K562 (cell line): ENCODE results near the gene COL4A1. TPM values are rescaled to one million over a fixed set of nuclear protein-coding genes. Genes with fewer than 3 reads are reported as not detected.

Experiments
- ATAC-seq: fragments of 200-7000 bp; cut with Tn5 transposase; 3 replicates; pipeline ENCODE4 v1.9.1; 2020; ENCODE audit warnings: moderate library complexity
- BruUV-seq: library from RNA; stranded (reverse); fragments of 400-500 nt; replicated peaks from 2 replicates; lab custom pipeline; 2021; lab: Mats Ljungman, UMichigan
- CTCF ChIA-PET: fragments of 300-600 bp; formaldehyde crosslinking; extraction: SDS; loops from one replicate; lab custom pipeline; 2021; ENCODE audit warnings: low intra/inter-chr PET ratio; lab: Yijun Ruan, JAX
- POLR2A ChIA-PET: fragments of 300-600, 350-650 bp; sonication (Branson Sonifier 250); formaldehyde crosslinking; extraction: SDS; loops from one replicate; lab custom pipeline; 2021; ENCODE audit warnings: antibody characterized with exemption, inconsistent platforms; lab: Yijun Ruan, JAX
- DNase-seq, 4 experiments: peaks; one replicate each; pipeline versions ENCODE4 v3.0.0 to v3.0.0-alpha.2; 2011 to 2018; ENCODE audit warnings: low spot score in 3 of 4, mixed read lengths in 3 of 4; ENCODE audit errors: extremely low read depth in 1 of 4
- FAIRE-seq: peaks from 2 replicates; lab custom pipeline; 2011; peaks lifted over from hg19 to GRCh38; lab: Jason Lieb, UNC
- H2AFZ ChIP-seq: 2 replicates; pipeline ENCODE4 v1.6.0; 2011; ENCODE audit warnings: low read depth, low read length, control low read depth, inconsistent platforms
- H3K27ac ChIP-seq: fragments of 200-600 bp; 3 replicates; pipeline ENCODE4 v1.8.0; 2011; ENCODE audit warnings: low read depth, mild to moderate bottlenecking, control low read depth, inconsistent platforms, low read length, moderate library complexity, mixed read lengths; ENCODE audit errors: extremely low read depth
- H3K27me3 ChIP-seq, 2 experiments: fragments of 300-600 bp in 1 of 2; 2 replicates in 1 of 2; 3 replicates in 1 of 2; pipeline versions ENCODE4 v1.6.0 to v1.8.0; 2011; ENCODE audit warnings: inconsistent platforms in 2 of 2, low read length in 2 of 2, mild to moderate bottlenecking in 1 of 2, mixed read lengths in 1 of 2, moderate library complexity in 1 of 2; ENCODE audit not compliant: control insufficient read depth in 2 of 2, insufficient read depth in 2 of 2
- H3K36me3 ChIP-seq: fragments of 300-600 bp; 3 replicates; pipeline ENCODE4 v1.8.0; 2011; ENCODE audit warnings: mild to moderate bottlenecking, low read length, inconsistent platforms; ENCODE audit not compliant: control insufficient read depth, insufficient read depth
- H3K4me1 ChIP-seq, 2 experiments: fragments of 200-600 bp in 1 of 2; replicated peaks in 1 of 2; 2 replicates in 1 of 2; 3 replicates in 1 of 2; pipeline versions ENCODE4 v1.5.1 to v1.8.0; 2011; ENCODE audit warnings: inconsistent platforms in 2 of 2, low read length in 2 of 2, mild to moderate bottlenecking in 1 of 2, mixed read lengths in 1 of 2, moderate library complexity in 1 of 2; ENCODE audit not compliant: control insufficient read depth in 2 of 2, insufficient read depth in 2 of 2
- H3K4me2 ChIP-seq: 2 replicates; pipeline ENCODE4 v1.6.1; 2011; ENCODE audit warnings: low read length, control low read depth, inconsistent platforms, mixed read lengths; ENCODE audit not compliant: insufficient read depth
- H3K4me3 ChIP-seq: fragments of 200-600 bp; sonication (generic), shearing (Covaris generic); 2 replicates; pipeline ENCODE4 v1.5.1; 2016; ENCODE audit warnings: control low read depth, inconsistent platforms
- H3K79me2 ChIP-seq: fragments of 200-600 bp; 3 replicates; pipeline ENCODE4 v1.8.0; 2011; ENCODE audit warnings: low read length, inconsistent platforms; ENCODE audit not compliant: control insufficient read depth, insufficient read depth
- H3K9ac ChIP-seq, 2 experiments: 2 replicates each; pipeline versions ENCODE4 v1.6.0 to v1.6.1; 2011; ENCODE audit warnings: low read depth in 2 of 2, low read length in 2 of 2, control low read depth in 1 of 2, inconsistent platforms in 1 of 2, mild to moderate bottlenecking in 1 of 2, mixed read lengths in 1 of 2; ENCODE audit not compliant: insufficient read depth in 1 of 2
- H3K9me1 ChIP-seq: one replicate; pipeline ENCODE4 v1.6.0; 2011; ENCODE audit warnings: inconsistent platforms, mild to moderate bottlenecking, low read length, moderate library complexity; ENCODE audit not compliant: control insufficient read depth, insufficient read depth
- H3K9me3 ChIP-seq: replicated peaks from 2 replicates; pipeline ENCODE4 v1.5.1; 2011; ENCODE audit warnings: low read depth, low read length, inconsistent platforms; ENCODE audit not compliant: control insufficient read depth, insufficient read depth
- H4K20me1 ChIP-seq: replicated peaks from 2 replicates; pipeline ENCODE4 v1.6.1; 2011; ENCODE audit warnings: low read length, inconsistent platforms, mixed read lengths; ENCODE audit not compliant: control insufficient read depth, insufficient read depth
- CTBP1 ChIP-seq: fragments of 450-650 bp; IDR thresholded peaks from 2 replicates; pipeline ENCODE4 v1.6.1; 2016; ENCODE audit warnings: borderline replicate concordance
- DNMT1 ChIP-seq: fragments of 450-650 bp; IDR thresholded peaks from 2 replicates; pipeline ENCODE4 v1.6.1; 2016; ENCODE audit warnings: antibody characterized with exemption, mild to moderate bottlenecking
- NFRKB ChIP-seq: fragments of 450-650 bp; IDR thresholded peaks from 2 replicates; pipeline ENCODE4 v1.6.1; 2016; ENCODE audit warnings: low read depth
- RCOR1 ChIP-seq, 2 experiments: IDR thresholded peaks; 2 replicates each; pipeline ENCODE4 v1.6.1; 2012; ENCODE audit warnings: low read depth in 2 of 2, low read length in 2 of 2, borderline replicate concordance in 1 of 2, improper control_type of control experiment in 1 of 2
- WHSC1 ChIP-seq: IDR thresholded peaks from one replicate; pipeline ENCODE4 v1.6.1; 2012; ENCODE audit warnings: low read length, control low read depth, inconsistent platforms
- ZNF121 ChIP-seq: sonication (generic); formaldehyde crosslinking; conservative IDR thresholded peaks from 2 replicates; pipeline ENCODE4 v1.8.0; 2022; ENCODE audit warnings: missing genetic modification reagents
- ZNF197 ChIP-seq: fragments of 200-800 bp; sonication (Bioruptor generic); IDR thresholded peaks from 2 replicates; pipeline ENCODE4 v1.6.1; 2016; ENCODE audit warnings: low read depth, missing genetic modification characterization, missing compliant biosample characterization
- ZNF696 ChIP-seq: fragments of 250-450 bp; sonication (Bioruptor Pico); conservative IDR thresholded peaks from 2 replicates; pipeline ENCODE4 v1.4.0; 2020; ENCODE audit warnings: mild to moderate bottlenecking, moderate library complexity
- ZNF707 ChIP-seq: fragments of 250-450 bp; sonication (Bioruptor Pico); conservative IDR thresholded peaks from 2 replicates; pipeline ENCODE4 v1.8.0; 2022; ENCODE audit warnings: inconsistent platforms, mild to moderate bottlenecking, moderate library complexity
- ZNF830 ChIP-seq: fragments of 250-450 bp; sonication (Bioruptor Pico); IDR thresholded peaks from 2 replicates; pipeline ENCODE4 v1.5.0; 2021; ENCODE audit warnings: mild to moderate bottlenecking
- WGBS: fragments of 100-300 bp; shearing (Covaris generic); methylation state at CpG from one replicate; pipeline ENCODE4 v1.1.6; 2016; ENCODE audit warnings: low coverage, mixed read lengths; ENCODE audit not compliant: insufficient coverage; ENCODE audit errors: missing lambda C conversion rate; 5-methylcytosine and 5-hydroxymethylcytosine counted together
- in situ Hi-C: fragments of 300-500 bp; cut with MboI; formaldehyde crosslinking; loops from 4 replicates; pipeline ENCODE4 v1.15.0; 2018; ENCODE audit warnings: inconsistent platforms, mixed read lengths
- intact Hi-C: fragments of 100-400 bp; cut with micrococcal nuclease; formaldehyde crosslinking; loops from 2 replicates; pipeline ENCODE4 v1.14.2; 2022
- polyA plus RNA-seq, 8 experiments: library from polyadenylated mRNA; depleted of rRNA in 4 of 8; stranded (reverse) in 5 of 8; unstranded in 3 of 8; fragments of >200 nt; fragmentation: Nextera tagmentation in 2 of 8; fragmentation: Illumina TruSeq in 1 of 8; extraction: Ambion mirVana in 2 of 8; extraction: Trizol in 1 of 8; gene quantifications; 2 replicates each; pipeline versions ENCODE4 v1.2.1 to v1.2.3, GENCODE V29; 2011 to 2014; ENCODE audit warnings: inconsistent platforms in 1 of 8, missing spikeins in 1 of 8
- total RNA-seq, 7 experiments: library from RNA; depleted of rRNA in 6 of 7; stranded (reverse); fragments of >200 nt in 6 of 7; fragmentation: Illumina TruSeq in 2 of 7; extraction: Trizol in 2 of 7; gene quantifications; 2 replicates each; pipeline versions ENCODE4 v1.2.1 to v1.2.3, GENCODE V29; 2011 to 2021; ENCODE audit warnings: low replicate concordance in 1 of 7

COL4A1 gene
- total and polyA plus RNA-seq, 9 of the 15 experiments (the other 6 are each of a cell fraction or from before 2014, with no cell fraction given): 0.35 TPM; not detected in 8

DNA sequence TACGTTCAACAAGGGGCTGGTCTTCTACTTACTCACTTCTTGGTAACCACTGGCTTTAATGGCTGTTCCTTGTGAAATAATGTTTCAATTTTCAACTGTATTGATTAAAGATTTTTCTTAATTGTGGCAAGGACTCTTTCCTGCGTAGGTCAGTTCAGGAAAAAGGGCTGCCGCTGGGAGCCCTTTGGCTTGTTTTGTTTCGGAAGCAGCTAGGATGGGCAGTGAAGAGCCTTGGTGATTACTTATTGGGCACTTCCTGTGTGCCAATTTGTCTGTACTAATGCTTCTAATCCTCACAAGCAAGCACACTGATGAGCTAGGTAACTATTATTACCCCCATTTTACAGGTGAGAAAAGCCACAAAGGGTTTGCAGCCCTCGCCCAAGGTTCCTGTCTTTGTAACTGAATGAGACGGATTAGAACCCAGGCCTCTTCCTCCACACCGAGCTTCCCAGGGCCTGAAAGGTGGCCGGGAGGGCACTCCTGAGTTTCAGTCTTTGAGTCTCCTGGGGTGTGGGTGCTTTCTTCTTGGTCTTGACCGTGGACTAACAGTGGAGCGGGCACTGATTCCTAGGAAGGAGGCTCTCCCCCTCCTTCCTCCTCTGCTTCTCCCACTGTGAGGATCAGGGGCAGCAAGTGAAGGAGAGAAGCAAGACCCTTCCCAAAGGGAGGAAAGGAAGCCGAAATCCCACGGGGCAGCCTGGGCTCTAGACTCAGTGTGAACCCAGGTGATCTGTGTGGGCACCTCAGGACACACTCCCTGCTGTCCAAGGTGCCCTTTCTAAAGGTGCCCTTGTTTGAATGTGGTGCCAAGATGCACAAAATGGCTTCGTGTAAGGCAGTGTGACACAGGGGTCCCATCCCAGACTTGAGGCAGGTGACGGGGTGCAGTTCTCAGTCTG, 3.8 kb upstream of the COL4A1 start (continued):
- no peak for TF ChIP-seq ZNF696
- no peak for TF ChIP-seq ZNF830 (CRISPR knock-in tag)
- TF ChIP-seq ZNF121 (CRISPR knock-in tag): no peak
- TF ChIP-seq ZNF197 (CRISPR knock-in tag): no peak

DNA sequence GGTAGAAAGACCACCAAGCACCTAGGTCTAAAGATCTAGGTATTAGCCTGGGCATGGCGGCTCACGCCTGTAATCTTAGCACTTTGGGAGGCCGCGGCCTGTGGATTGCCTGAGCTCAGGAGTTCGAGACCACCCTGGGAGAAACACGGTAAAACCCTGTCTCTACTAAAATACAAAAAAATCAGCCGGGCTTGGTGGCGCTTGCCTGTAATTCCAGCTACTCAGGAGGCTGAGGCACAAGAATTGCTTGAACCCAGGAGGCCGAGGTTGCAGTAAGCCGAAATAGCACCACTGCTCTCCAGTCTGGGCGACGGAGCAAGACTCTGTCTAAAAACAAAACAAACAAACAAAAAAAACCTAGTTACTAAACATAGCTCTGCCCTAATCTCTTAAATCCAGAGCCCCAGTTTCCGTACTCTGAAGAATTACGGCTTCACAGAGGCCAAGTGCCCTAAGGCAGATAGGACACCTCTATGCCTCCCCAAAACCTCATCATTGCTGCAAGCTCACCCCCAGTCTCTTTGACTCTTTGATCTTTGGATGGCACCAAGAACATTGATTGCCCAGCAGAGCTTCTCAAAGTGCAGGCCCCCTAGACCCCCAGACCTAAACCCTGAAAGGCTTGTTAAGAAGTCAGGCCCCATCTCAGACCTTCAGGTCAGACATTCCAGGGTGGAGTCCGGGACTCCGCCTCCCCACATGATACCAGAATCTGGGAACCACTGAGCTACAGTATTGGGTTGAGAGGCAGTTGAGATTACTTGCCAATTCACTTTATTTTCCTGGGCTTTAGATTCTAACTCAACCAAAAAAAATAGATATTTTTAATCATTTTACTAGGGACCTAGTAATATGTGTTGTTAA, 2.9 kb upstream of the COL4A1 start:
- Histone ChIP-seq H3K4me2 (no peak overlapping the region), H3K27me3 (peaks cover 8 to 58% of the 10 kb centered on the region in 2 experiments), H3K4me1 (no peaks in the 10 kb centered on the region; a peak in 1 of 5 replicates), H3K9ac (no peak overlapping the region), H3K9me3 (no peaks in the 10 kb centered on the region), H3K9me1 (no peaks in the 10 kb centered on the region), H3K4me3 (no peak overlapping the region), H3K79me2 (no peaks in the 10 kb centered on the region), H3K27ac (no peak overlapping the region), H4K20me1 (no peaks in the 10 kb centered on the region), H2AFZ (no peak overlapping the region), H3K36me3 (no peaks in the 10 kb centered on the region)
- no TSS peak for BruUV-seq
- FAIRE-seq (no peak), ATAC-seq (no peak), DNase-seq (no peak)
- ChIA-PET CTCF (no interaction called here), POLR2A (interaction anchor here (0.5 kb wide), 1 partner anchor 80 kb away, joined by 4 read pairs; no protein-coding TSS in a partner anchor)
- WGBS: 0% methylated on average over 11 of the region's 16 CpGs
- in situ Hi-C loops: no loop called here
- no peak for TF ChIP-seq CTBP1
- TF ChIP-seq DNMT1: no peak
- TF ChIP-seq RCOR1 (IDR thresholded peaks at IDR 0.05; ENCODE audit: borderline replicate concordance in 1 of 2, low read depth in 2 of 2, low read length in 2 of 2): no peak
- TF ChIP-seq ZNF707 (CRISPR knock-in tag): no peak
- TF ChIP-seq WHSC1: no peak
- TF ChIP-seq NFRKB: no peak
- TF ChIP-seq, all 486 proteins: peak for 0
- intact Hi-C loops: no loop called here
